ENCODE results near the gene SNRNP25.
A peak's percentile ranks its signal among the peaks of the same experiment; 100 is the strongest.

Gene SNRNP25

GRCh38 chr16:62968-63391, 9.4 kb downstream of the SNRNP25 start:
- H3K4me3 Mint-ChIP-seq = no peak overlapping the region
- H3K27me3 Mint-ChIP-seq = no peaks in the 10 kb centered on the region
- DNase-seq = no peak

GRCh38 chr16:63466-63865, 9.8 kb downstream of the SNRNP25 start:
- no peaks in the 10 kb centered on the region for H3K9me3 Mint-ChIP-seq
- H3K4me3 Mint-ChIP-seq = no peak overlapping the region
- H3K36me3 Mint-ChIP-seq (ENCODE audit: insufficient read depth) = peaks cover 5% of the 10 kb centered on the region
- DNase-seq (no peak), ATAC-seq (replicated peaks) (no peak)
- peaks cover 0 to 6% of the 10 kb centered on the region in 2 donors for H3K4me1 Mint-ChIP-seq (ENCODE audit: low read depth in 2 of 2)
- no peaks in the 10 kb centered on the region for H3K27me3 Mint-ChIP-seq
- H3K27ac Mint-ChIP-seq = no peak overlapping the region

More at GRCh38 chr16:62968-63391, 9.4 kb downstream of the SNRNP25 start:
- no peak for ATAC-seq (replicated peaks)
- Mint-ChIP-seq H3K36me3 (ENCODE audit: insufficient read depth) (peaks cover 3% of the 10 kb centered on the region), H3K4me1 (ENCODE audit: low read depth in 2 of 2) (peaks cover 0 to 9% of the 10 kb centered on the region in 2 donors), H3K9me3 (no peaks in the 10 kb centered on the region), H3K27ac (no peak overlapping the region)

- Mint-ChIP-seq H3K27ac (no peak overlapping the region), H3K9me3 (no peaks in the 10 kb centered on the region), H3K36me3 (ENCODE audit: insufficient read depth) (peaks cover 3% of the 10 kb centered on the region), H3K27me3 (peaks cover 0 to under 1% of the 10 kb centered on the region in 2 donors), H3K4me3 (no peak overlapping the region), H3K4me1 (ENCODE audit: low read depth in 2 of 2) (peaks cover 0 to 5% of the 10 kb centered on the region in 2 donors)
- DNase-seq = no peak
- ATAC-seq (replicated peaks) = no peak
Observed at GRCh38 chr16:63998-64913, 10.6 kb downstream of the SNRNP25 start.

- H3K9me3 Mint-ChIP-seq = no peaks in the 10 kb centered on the region
- DNase-seq (no peak), ATAC-seq (replicated peaks) (no peak)
- H3K4me3 Mint-ChIP-seq = no peak overlapping the region
- peaks cover 0 to 7% of the 10 kb centered on the region in 2 donors for H3K27me3 Mint-ChIP-seq
- no peak overlapping the region for H3K27ac Mint-ChIP-seq
- H3K36me3 Mint-ChIP-seq (ENCODE audit: insufficient read depth) = peaks cover 3% of the 10 kb centered on the region
- H3K4me1 Mint-ChIP-seq (ENCODE audit: low read depth in 2 of 2) = peaks cover 0 to 5% of the 10 kb centered on the region in 2 donors
Observed at GRCh38 chr16:64914-65255, 11.3 kb downstream of the SNRNP25 start.

GRCh38 chr16:65745-66144, 12.1 kb downstream of the SNRNP25 start:
- no peak overlapping the region for H3K4me3 Mint-ChIP-seq
- H3K36me3 Mint-ChIP-seq (ENCODE audit: insufficient read depth) = peaks cover 3% of the 10 kb centered on the region
- peaks cover 3 to 16% of the 10 kb centered on the region in 2 donors for H3K27me3 Mint-ChIP-seq
- peak; percentile 96 for ATAC-seq (replicated peaks)
- DNase-seq = peak; percentile 80 to 90 (median 80)
- H3K27ac Mint-ChIP-seq = peak overlapping the region in 1 of 2 donors; percentile 36
- no peaks in the 10 kb centered on the region for H3K9me3 Mint-ChIP-seq
- H3K4me1 Mint-ChIP-seq (ENCODE audit: low read depth in 2 of 2) = peaks cover 0 to 5% of the 10 kb centered on the region in 2 donors

- DNase-seq (no peak), ATAC-seq (replicated peaks) (no peak)
- Mint-ChIP-seq H3K36me3 (ENCODE audit: insufficient read depth) (peaks cover 3% of the 10 kb centered on the region), H3K27me3 (peaks cover 4 to 24% of the 10 kb centered on the region in 2 donors), H3K9me3 (no peaks in the 10 kb centered on the region), H3K4me3 (no peak overlapping the region), H3K27ac (no peak overlapping the region), H3K4me1 (ENCODE audit: low read depth in 2 of 2) (peaks cover 0 to 5% of the 10 kb centered on the region in 2 donors)
Observed at GRCh38 chr16:66309-67182, 12.9 kb downstream of the SNRNP25 start.

- Mint-ChIP-seq H3K27me3 (peaks cover 4 to 27% of the 10 kb centered on the region in 2 donors), H3K36me3 (ENCODE audit: insufficient read depth) (peaks cover 3% of the 10 kb centered on the region), H3K4me1 (ENCODE audit: low read depth in 2 of 2) (peaks cover 0 to 5% of the 10 kb centered on the region in 2 donors), H3K4me3 (no peak overlapping the region), H3K9me3 (no peaks in the 10 kb centered on the region), H3K27ac (no peak overlapping the region)
- no peak for ATAC-seq (replicated peaks)
- no peak for DNase-seq
Observed at GRCh38 chr16:67183-67791, 13.7 kb downstream of the SNRNP25 start.

GRCh38 chr16:67884-68789, 14.5 kb downstream of the SNRNP25 start:
- no peak overlapping the region for H3K4me3 Mint-ChIP-seq
- peaks cover 3% of the 10 kb centered on the region for H3K36me3 Mint-ChIP-seq (ENCODE audit: insufficient read depth)
- H3K9me3 Mint-ChIP-seq = no peaks in the 10 kb centered on the region
- peaks cover 9 to 33% of the 10 kb centered on the region in 2 donors for H3K27me3 Mint-ChIP-seq
- ATAC-seq (replicated peaks) = no peak
- no peak for DNase-seq
- no peak overlapping the region for H3K27ac Mint-ChIP-seq
- peaks cover 4 to 9% of the 10 kb centered on the region in 2 donors for H3K4me1 Mint-ChIP-seq (ENCODE audit: low read depth in 2 of 2)

GRCh38 chr16:69181-69580, 15.6 kb downstream of the SNRNP25 start:
- ATAC-seq (replicated peaks) (no peak), DNase-seq (no peak)
- peaks cover 4 to 9% of the 10 kb centered on the region in 2 donors for H3K4me1 Mint-ChIP-seq (ENCODE audit: low read depth in 2 of 2)
- H3K4me3 Mint-ChIP-seq = no peak overlapping the region
- no peaks in the 10 kb centered on the region for H3K9me3 Mint-ChIP-seq
- H3K27me3 Mint-ChIP-seq = peaks cover 18 to 44% of the 10 kb centered on the region in 2 donors
- no peak overlapping the region for H3K27ac Mint-ChIP-seq
- H3K36me3 Mint-ChIP-seq (ENCODE audit: insufficient read depth) = peaks cover 3% of the 10 kb centered on the region

- peaks cover 7% of the 10 kb centered on the region in 2 donors for H3K4me1 Mint-ChIP-seq (ENCODE audit: low read depth in 2 of 2)
- DNase-seq (no peak), ATAC-seq (replicated peaks) (no peak)
- peaks cover 24 to 54% of the 10 kb centered on the region in 2 donors for H3K27me3 Mint-ChIP-seq
- peaks cover 3% of the 10 kb centered on the region for H3K36me3 Mint-ChIP-seq (ENCODE audit: insufficient read depth)
- no peak overlapping the region for H3K27ac Mint-ChIP-seq
- H3K4me3 Mint-ChIP-seq = peak overlapping the region in 1 of 2 donors; percentile 14
- no peaks in the 10 kb centered on the region for H3K9me3 Mint-ChIP-seq
Observed at GRCh38 chr16:71210-71539, 17.5 kb downstream of the SNRNP25 start.

GRCh38 chr16:71540-72401, 18.1 kb downstream of the SNRNP25 start:
- H3K4me1 Mint-ChIP-seq (ENCODE audit: low read depth in 2 of 2) = peaks cover 13% of the 10 kb centered on the region in 2 donors
- no peak overlapping the region for H3K27ac Mint-ChIP-seq
- ATAC-seq (replicated peaks) (no peak), DNase-seq (no peak)
- H3K27me3 Mint-ChIP-seq = peaks cover 24 to 54% of the 10 kb centered on the region in 2 donors
- H3K4me3 Mint-ChIP-seq = no peak overlapping the region
- no peaks in the 10 kb centered on the region for H3K9me3 Mint-ChIP-seq
- H3K36me3 Mint-ChIP-seq (ENCODE audit: insufficient read depth) = peaks cover 3% of the 10 kb centered on the region
